Fibroblast of lung (primary cell): Measurements from ENCODE around the gene MANBA. TPM values are rescaled to one million over a fixed set of nuclear protein-coding genes. Genes with fewer than 3 reads are reported as not detected.

Source experiments
- DNase-seq, 2 donors: peaks; one replicate each; pipeline versions ENCODE4 v3.0.0 to v3.0.0-alpha.2; 2010; ENCODE audit warnings: low read depth in 2 of 2
- H2AFZ ChIP-seq: 2 replicates; pipeline ENCODE4 v1.5.1; 2012; ENCODE audit warnings: low read length, control low read depth, inconsistent platforms
- H3K27ac ChIP-seq: 2 replicates; pipeline ENCODE4 v1.5.1; 2011; ENCODE audit warnings: low read length, control low read depth; ENCODE audit not compliant: insufficient read depth
- H3K27me3 ChIP-seq: 2 replicates; pipeline ENCODE4 v1.5.1; 2011; ENCODE audit warnings: mild to moderate bottlenecking, low read length; ENCODE audit not compliant: control insufficient read depth, insufficient read depth
- H3K36me3 ChIP-seq: 2 replicates; pipeline ENCODE4 v1.5.1; 2011; ENCODE audit warnings: low read length; ENCODE audit not compliant: control insufficient read depth, insufficient read depth
- H3K4me1 ChIP-seq: 2 replicates; pipeline ENCODE4 v1.5.1; 2011; ENCODE audit warnings: low read length; ENCODE audit not compliant: control insufficient read depth, insufficient read depth; ENCODE audit errors: extremely low read depth
- H3K4me2 ChIP-seq: 2 replicates; pipeline ENCODE4 v1.5.1; 2011; ENCODE audit warnings: low read length, control low read depth; ENCODE audit not compliant: insufficient read depth; ENCODE audit errors: extremely low read depth
- H3K4me3 ChIP-seq, 4 experiments: fragments of 200-600 bp in 1 of 4; sonication (generic) in 1 of 4; replicated peaks in 1 of 4; 2 replicates each; pipeline ENCODE4 v1.5.1; 2011 to 2016; ENCODE audit warnings: low read length in 4 of 4, low read depth in 3 of 4, mild to moderate bottlenecking in 3 of 4, control low read depth in 2 of 4, inconsistent platforms in 1 of 4, mixed read lengths in 1 of 4; ENCODE audit not compliant: insufficient read depth in 1 of 4; ENCODE audit errors: control extremely low read depth in 1 of 4
- H3K79me2 ChIP-seq: 2 replicates; pipeline ENCODE4 v1.5.1; 2012; ENCODE audit warnings: mild to moderate bottlenecking, low read length, inconsistent platforms; ENCODE audit not compliant: control insufficient read depth, insufficient read depth
- H3K9ac ChIP-seq: 2 replicates; pipeline ENCODE4 v1.5.1; 2011; ENCODE audit warnings: mild to moderate bottlenecking, low read length, control low read depth; ENCODE audit not compliant: insufficient read depth
- H3K9me3 ChIP-seq: 2 replicates; pipeline ENCODE4 v1.5.1; 2012; ENCODE audit warnings: low read depth, low read length; ENCODE audit not compliant: control insufficient read depth, insufficient read depth
- H4K20me1 ChIP-seq: 2 replicates; pipeline ENCODE4 v1.5.1; 2011; ENCODE audit warnings: low read length; ENCODE audit not compliant: control insufficient read depth, insufficient read depth; ENCODE audit errors: extremely low read depth
- CTCF ChIP-seq, 2 donors: IDR thresholded peaks in 1 of 2; conservative IDR thresholded peaks in 1 of 2; 1 replicate in 1 of 2; 2 replicates in 1 of 2; pipeline ENCODE4 v1.5.1; 2011 to 2012; ENCODE audit warnings: low read length in 2 of 2, control low read depth in 1 of 2, inconsistent platforms in 1 of 2, low read depth in 1 of 2, mild to moderate bottlenecking in 1 of 2
- EZH2 ChIP-seq: IDR thresholded peaks from 2 replicates; pipeline ENCODE4 v1.5.1; 2012; ENCODE audit warnings: low read length, control low read depth, mild to moderate bottlenecking; ENCODE audit errors: missing control alignments
- polyA plus RNA-seq, 2 donors: library from polyadenylated mRNA; depleted of rRNA in 1 of 2; stranded (reverse) in 1 of 2; unstranded in 1 of 2; fragments of >200 nt; gene quantifications; 2 replicates each; pipeline ENCODE4 v1.2.1, GENCODE V29; 2011 to 2012; ENCODE audit warnings: missing spikeins in 1 of 2
- total RNA-seq: library from RNA; depleted of rRNA; stranded (reverse); fragments of >200 nt; gene quantifications from 2 replicates; pipeline ENCODE4 v1.2.1, GENCODE V29; 2014

Gene MANBA
- total and polyA plus RNA-seq, 2 donors (not counting 1 experiment from before 2014, with no cell fraction given), result 13.4 to 97.9 TPM

GRCh38 chr4:102764901-102765300, 4.1 kb upstream of the MANBA start:
- Histone ChIP-seq H4K20me1 (no peaks in the 10 kb centered on the region), H3K9ac (no peak overlapping the region), H2AFZ (no peak overlapping the region), H3K27ac (no peak overlapping the region), H3K4me2 (no peak overlapping the region), H3K9me3 (no peaks in the 10 kb centered on the region), H3K79me2 (peaks cover under 1% of the 10 kb centered on the region), H3K4me3 (no peak overlapping the region), H3K27me3 (no peaks in the 10 kb centered on the region), H3K4me1 (no peaks in the 10 kb centered on the region), H3K36me3 (no peaks in the 10 kb centered on the region)
- no peak for DNase-seq
- no peak for TF ChIP-seq EZH2
- no peak for TF ChIP-seq CTCF (conservative IDR thresholded peaks at IDR 0.05 in 1 of 2, IDR thresholded peaks at IDR 0.05 in 1 of 2; ENCODE audit: low read depth in 1 of 2, low read length in 2 of 2)

GRCh38 chr4:102761906-102762305, 1.1 kb upstream of the MANBA start:
- Histone ChIP-seq H3K9ac (no peak overlapping the region), H3K4me3 (peak overlapping the region in 2 of 4 experiments; percentile 92 to 93), H2AFZ (no peak overlapping the region), H3K79me2 (peaks cover 13% of the 10 kb centered on the region), H4K20me1 (no peaks in the 10 kb centered on the region), H3K9me3 (no peaks in the 10 kb centered on the region), H3K27me3 (no peaks in the 10 kb centered on the region), H3K4me2 (no peak overlapping the region), H3K4me1 (no peaks in the 10 kb centered on the region), H3K36me3 (no peaks in the 10 kb centered on the region), H3K27ac (no peak overlapping the region)
- no peak for DNase-seq
- TF ChIP-seq CTCF (conservative IDR thresholded peaks at IDR 0.05 in 1 of 2, IDR thresholded peaks at IDR 0.05 in 1 of 2; ENCODE audit: low read depth in 1 of 2, low read length in 2 of 2), result no peak

GRCh38 chr4:102761296-102761701, 531 bp upstream of the MANBA start:
- peak overlapping the region; percentile 63 to 93 (median 83) for H3K4me3 ChIP-seq
- no peaks in the 10 kb centered on the region for H3K9me3 ChIP-seq
- peak; percentile 17 to 28 for DNase-seq
- TF ChIP-seq EZH2, result no peak
- TF ChIP-seq CTCF (conservative IDR thresholded peaks at IDR 0.05 in 1 of 2, IDR thresholded peaks at IDR 0.05 in 1 of 2; ENCODE audit: low read depth in 1 of 2, low read length in 2 of 2), result no peak
- H3K27me3 ChIP-seq, result no peaks in the 10 kb centered on the region
- peak overlapping the region; percentile 98 for H2AFZ ChIP-seq
- H3K4me1 ChIP-seq, result no peaks in the 10 kb centered on the region
- peak overlapping the region; percentile 53 for H3K27ac ChIP-seq
- no peaks in the 10 kb centered on the region for H3K36me3 ChIP-seq
- no peaks in the 10 kb centered on the region for H4K20me1 ChIP-seq
- H3K4me2 ChIP-seq, result peak overlapping the region; percentile 92
- peak overlapping the region; percentile 64 for H3K9ac ChIP-seq
- peaks cover 13% of the 10 kb centered on the region for H3K79me2 ChIP-seq
